MCF 10A (cell line): ENCODE results near the gene RNF223. TPM values are rescaled to one million over a fixed set of nuclear protein-coding genes. Genes with fewer than 3 reads are reported as not detected.

Experiments
- BruUV-seq: library from RNA; stranded (reverse); fragments of 400-500 nt; replicated peaks from 2 replicates; lab custom pipeline; 2021; lab: Mats Ljungman, UMichigan
- CTCF ChIA-PET: fragments of 300-600 bp; sonication (Branson Sonifier 250); formaldehyde crosslinking; extraction: SDS; loops from one replicate; lab custom pipeline; 2021; ENCODE audit warnings: antibody characterized with exemption, inconsistent platforms; lab: Yijun Ruan, JAX
- POLR2A ChIA-PET: fragments of 300-600, 350-650 bp; sonication (Branson Sonifier 250); formaldehyde crosslinking; extraction: SDS; loops from one replicate; lab custom pipeline; 2020; ENCODE audit warnings: antibody characterized with exemption, inconsistent platforms; lab: Yijun Ruan, JAX
- DNase-seq: peaks from one replicate; pipeline ENCODE4 v3.0.0-alpha.2; 2018; ENCODE audit not compliant: unreplicated experiment
- H3K27ac Mint-ChIP-seq: one replicate; pipeline ENCODE4 v1.8.0; 2022; ENCODE audit warnings: mild to moderate bottlenecking, low read depth, mixed read lengths; ENCODE audit not compliant: unreplicated experiment
- H3K27me3 Mint-ChIP-seq: one replicate; pipeline ENCODE4 v1.8.0; 2022; ENCODE audit warnings: mixed read lengths; ENCODE audit not compliant: insufficient read depth, unreplicated experiment
- H3K36me3 Mint-ChIP-seq: one replicate; pipeline ENCODE4 v1.8.0; 2022; ENCODE audit warnings: mild to moderate bottlenecking, moderate library complexity, mixed read lengths; ENCODE audit not compliant: insufficient read depth, unreplicated experiment
- H3K4me1 Mint-ChIP-seq: one replicate; pipeline ENCODE4 v1.8.0; 2022; ENCODE audit warnings: mixed read lengths; ENCODE audit not compliant: insufficient read depth, unreplicated experiment
- H3K4me3 Mint-ChIP-seq: one replicate; pipeline ENCODE4 v1.8.0; 2022; ENCODE audit warnings: mild to moderate bottlenecking, moderate library complexity, mixed read lengths; ENCODE audit not compliant: unreplicated experiment
- H3K9me3 Mint-ChIP-seq: one replicate; pipeline ENCODE4 v1.8.0; 2022; ENCODE audit warnings: mixed read lengths; ENCODE audit not compliant: unreplicated experiment
- intact Hi-C: fragments of 100-400 bp; cut with micrococcal nuclease; formaldehyde crosslinking; loops from 2 replicates; pipeline ENCODE4 v1.14.1; 2022
- total RNA-seq: library from RNA; stranded (reverse); gene quantifications from 2 replicates; pipeline ENCODE4 v1.2.3, GENCODE V29; 2022
- TF ChIP-seq, protein P1 (sequence below): fragments of 200-600 bp; IDR thresholded peaks from one replicate; pipeline ENCODE4 v1.8.0; 2022; ENCODE audit warnings: antibody characterized with exemption, mild to moderate bottlenecking; ENCODE audit not compliant: unreplicated experiment

The RNF223 gene
- total RNA-seq, 1 experiment from 2014 or later: 0.30 TPM

DNA sequence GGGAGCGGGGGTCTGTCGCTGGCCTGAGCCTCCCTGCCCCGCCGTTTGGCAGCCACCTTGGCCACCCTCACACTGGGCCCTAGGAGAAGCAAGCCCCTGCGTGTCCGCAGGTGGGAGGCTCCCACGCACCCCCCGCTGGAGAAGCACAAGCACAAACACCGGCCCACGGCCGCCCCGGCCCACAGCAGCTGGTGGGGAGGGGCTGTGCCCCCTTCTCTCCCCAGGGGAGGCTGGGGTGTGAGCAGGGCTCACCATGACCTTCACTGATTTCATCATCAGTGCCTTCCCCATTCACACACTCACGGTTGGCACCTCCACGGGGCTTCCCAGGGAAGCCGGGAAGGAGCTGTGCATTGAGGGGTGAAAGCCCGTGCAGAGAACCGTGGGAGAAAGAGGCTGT is 46.3 kb downstream of the RNF223 start:
- no peak overlapping the region for H3K4me3 Mint-ChIP-seq
- no peak for DNase-seq
- no TSS peak for BruUV-seq
- H3K27ac Mint-ChIP-seq: no peak overlapping the region
- intact Hi-C loops: no loop called here
- ChIA-PET CTCF (no interaction called here), POLR2A (interaction anchor here (0.6 kb wide), 1 partner anchor 9 kb away, joined by 3 read pairs; no protein-coding TSS in a partner anchor)
- no peaks in the 10 kb centered on the region for H3K27me3 Mint-ChIP-seq
- H3K4me1 Mint-ChIP-seq: peaks cover 5% of the 10 kb centered on the region
- H3K36me3 Mint-ChIP-seq: peaks cover 9% of the 10 kb centered on the region
- TF ChIP-seq, protein P1, sequence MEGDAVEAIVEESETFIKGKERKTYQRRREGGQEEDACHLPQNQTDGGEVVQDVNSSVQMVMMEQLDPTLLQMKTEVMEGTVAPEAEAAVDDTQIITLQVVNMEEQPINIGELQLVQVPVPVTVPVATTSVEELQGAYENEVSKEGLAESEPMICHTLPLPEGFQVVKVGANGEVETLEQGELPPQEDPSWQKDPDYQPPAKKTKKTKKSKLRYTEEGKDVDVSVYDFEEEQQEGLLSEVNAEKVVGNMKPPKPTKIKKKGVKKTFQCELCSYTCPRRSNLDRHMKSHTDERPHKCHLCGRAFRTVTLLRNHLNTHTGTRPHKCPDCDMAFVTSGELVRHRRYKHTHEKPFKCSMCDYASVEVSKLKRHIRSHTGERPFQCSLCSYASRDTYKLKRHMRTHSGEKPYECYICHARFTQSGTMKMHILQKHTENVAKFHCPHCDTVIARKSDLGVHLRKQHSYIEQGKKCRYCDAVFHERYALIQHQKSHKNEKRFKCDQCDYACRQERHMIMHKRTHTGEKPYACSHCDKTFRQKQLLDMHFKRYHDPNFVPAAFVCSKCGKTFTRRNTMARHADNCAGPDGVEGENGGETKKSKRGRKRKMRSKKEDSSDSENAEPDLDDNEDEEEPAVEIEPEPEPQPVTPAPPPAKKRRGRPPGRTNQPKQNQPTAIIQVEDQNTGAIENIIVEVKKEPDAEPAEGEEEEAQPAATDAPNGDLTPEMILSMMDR: no peak
- H3K9me3 Mint-ChIP-seq: no peaks in the 10 kb centered on the region

DNA sequence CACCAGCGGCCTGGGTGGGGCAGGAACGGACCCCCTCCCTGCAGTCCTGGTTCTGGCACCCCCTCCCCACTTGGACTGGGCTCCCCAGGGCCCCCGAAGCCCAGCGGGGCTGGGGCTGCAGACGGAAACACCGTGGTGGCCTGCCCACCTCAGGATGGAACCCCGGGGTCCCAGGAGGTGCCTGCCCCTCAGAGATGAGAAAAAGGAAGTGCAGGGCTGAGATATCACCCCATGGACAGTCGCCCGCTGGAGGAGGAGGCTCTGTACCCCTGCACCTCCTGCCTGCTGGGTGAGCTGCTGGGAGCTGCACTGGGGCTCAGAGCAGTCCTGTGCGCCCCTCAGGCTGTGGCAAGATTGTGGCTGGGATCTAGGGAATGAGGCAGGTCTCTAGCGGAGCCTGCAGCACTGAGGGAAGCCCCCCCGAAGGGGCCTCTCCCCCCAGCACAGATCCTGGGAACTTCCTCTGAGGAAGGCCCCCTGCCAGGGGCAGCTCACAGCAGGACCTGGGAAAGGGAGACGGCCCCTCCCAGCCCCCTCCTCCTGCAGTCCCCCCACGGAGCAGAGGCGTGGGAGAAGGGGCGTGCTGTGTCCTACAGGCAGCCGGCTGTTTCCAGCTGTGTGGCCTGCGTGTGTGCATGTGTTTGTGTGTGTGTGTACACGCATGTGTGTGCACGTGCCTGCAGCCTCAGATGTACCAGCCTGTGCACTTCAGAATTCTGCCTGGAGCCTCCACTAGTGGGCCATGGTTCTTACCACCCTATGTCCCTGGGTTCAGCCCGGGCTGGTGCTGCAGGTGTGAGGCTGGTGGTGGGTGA is 47.3 kb downstream of the RNF223 start:
- POLR2A ChIA-PET: no interaction called here
- Mint-ChIP-seq H3K9me3 (no peaks in the 10 kb centered on the region), H3K4me3 (no peak overlapping the region), H3K4me1 (peaks cover 11% of the 10 kb centered on the region), H3K27ac (no peak overlapping the region), H3K36me3 (peaks cover 7% of the 10 kb centered on the region), H3K27me3 (no peaks in the 10 kb centered on the region)
- CTCF ChIA-PET: interaction anchor here (0.6 to 1.2 kb wide), 3 partner anchors 36 to 72 kb away, joined by 3 to 5 read pairs (median 5); no protein-coding TSS in a partner anchor
- TF ChIP-seq, protein P1: no peak
- no TSS peak for BruUV-seq
- no peak for DNase-seq
- intact Hi-C loops: no loop called here

DNA sequence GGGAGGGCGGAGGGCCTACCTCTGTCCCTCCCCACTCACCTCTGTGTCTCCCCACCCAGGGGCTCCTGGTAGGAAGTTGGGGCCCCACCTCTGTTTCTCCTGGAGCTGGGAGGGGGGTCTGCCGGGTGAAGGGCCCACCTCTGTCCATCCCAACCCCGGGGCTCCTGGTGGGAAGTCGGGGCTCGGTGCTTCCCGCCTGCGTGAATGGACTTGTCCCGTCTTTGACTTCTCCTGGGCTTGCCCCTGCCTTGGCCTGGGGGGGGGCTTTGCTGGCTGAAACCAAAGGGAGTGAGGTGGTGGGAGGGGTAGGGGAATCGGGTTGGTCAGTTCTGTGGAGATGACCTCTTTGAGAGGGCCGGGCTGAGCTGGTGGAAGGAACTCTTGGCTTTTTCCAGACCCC is 48.4 kb downstream of the RNF223 start:
- no peak for DNase-seq
- CTCF ChIA-PET: interaction anchor here (0.8 to 1.2 kb wide), 4 partner anchors 22 to 41 kb away, joined by 3 to 5 read pairs (median 4); no protein-coding TSS in a partner anchor
- POLR2A ChIA-PET: no interaction called here

More for the DNA sequence above, 48.4 kb downstream of the RNF223 start:
- no peaks in the 10 kb centered on the region for H3K9me3 Mint-ChIP-seq
- BruUV-seq: no TSS peak
- intact Hi-C loops: no loop called here
- peaks cover 11% of the 10 kb centered on the region for H3K4me1 Mint-ChIP-seq
- H3K27ac Mint-ChIP-seq: no peak overlapping the region
- peaks cover 4% of the 10 kb centered on the region for H3K36me3 Mint-ChIP-seq
- no peaks in the 10 kb centered on the region for H3K27me3 Mint-ChIP-seq
- no peak overlapping the region for H3K4me3 Mint-ChIP-seq
- TF ChIP-seq, protein P1: no peak
